Ascending aorta (tissue), 2 donors: Measurements from ENCODE around the gene UNCX. TPM values are rescaled to one million over a fixed set of nuclear protein-coding genes. Genes with fewer than 3 reads are reported as not detected.

Experiments used
- DNase-seq, 2 donors: peaks; one replicate each; pipeline ENCODE4 v3.0.0-alpha.2; 2019; ENCODE audit warnings: low spot score in 2 of 2
- H3K27ac ChIP-seq, 2 donors: fragments of 200-600 bp; sonication (generic); one replicate each; pipeline ENCODE4 v1.5.1; 2016 to 2017; ENCODE audit warnings: mild to moderate bottlenecking in 1 of 2
- H3K27me3 ChIP-seq: fragments of 200-600 bp; sonication (generic); one replicate; pipeline ENCODE4 v1.5.1; 2017
- H3K36me3 ChIP-seq, 2 donors: fragments of 200-600 bp; sonication (generic); one replicate each; pipeline ENCODE4 v1.5.1; 2016
- H3K4me1 ChIP-seq, 2 donors: fragments of 200-600 bp; sonication (generic); one replicate each; pipeline ENCODE4 v1.5.1; 2016 to 2017; ENCODE audit warnings: mild to moderate bottlenecking in 1 of 2
- H3K4me3 ChIP-seq, 2 donors: fragments of 200-600 bp; sonication (generic); one replicate each; pipeline ENCODE4 v1.5.1; 2016 to 2017; ENCODE audit warnings: mild to moderate bottlenecking in 1 of 2
- H3K9me3 ChIP-seq, 2 donors: fragments of 200-600 bp; sonication (generic); one replicate each; pipeline ENCODE4 v1.5.1; 2016
- CTCF ChIP-seq, 3 experiments: fragments of 200-600 bp in 2 of 3; fragments of 450-650 bp in 1 of 3; sonication (generic) in 2 of 3; IDR thresholded peaks; one replicate each; pipeline ENCODE4 v1.5.1; 2016 to 2019; ENCODE audit warnings: antibody characterized with exemption in 3 of 3, mild to moderate bottlenecking in 1 of 3, moderate library complexity in 1 of 3
- intact Hi-C: fragments of 100-400 bp; cut with DNase I; formaldehyde crosslinking; loops from one replicate; pipeline ENCODE4 v1.15.1; 2023
- total RNA-seq: library from RNA; depleted of rRNA; stranded (reverse); fragments of >200 nt; gene quantifications from one replicate; pipeline ENCODE4 v1.1.0, GENCODE V29; 2016

Gene UNCX
- total RNA-seq, 1 donor from 2014 or later, result not detected

GRCh38 chr7:1227071-1227804 lies 5.4 kb upstream of the UNCX start:
- no peak overlapping the region for H3K4me3 ChIP-seq
- DNase-seq, result no peak
- intact Hi-C loops, result no loop called here
- no peaks in the 10 kb centered on the region for H3K9me3 ChIP-seq
- no peak for TF ChIP-seq CTCF (IDR thresholded peaks at IDR 0.05)
- no peak overlapping the region for H3K27ac ChIP-seq
- peaks cover 63% of the 10 kb centered on the region for H3K27me3 ChIP-seq
- H3K36me3 ChIP-seq, result no peaks in the 10 kb centered on the region
- peaks cover 0 to 10% of the 10 kb centered on the region in 2 donors for H3K4me1 ChIP-seq

DNA sequence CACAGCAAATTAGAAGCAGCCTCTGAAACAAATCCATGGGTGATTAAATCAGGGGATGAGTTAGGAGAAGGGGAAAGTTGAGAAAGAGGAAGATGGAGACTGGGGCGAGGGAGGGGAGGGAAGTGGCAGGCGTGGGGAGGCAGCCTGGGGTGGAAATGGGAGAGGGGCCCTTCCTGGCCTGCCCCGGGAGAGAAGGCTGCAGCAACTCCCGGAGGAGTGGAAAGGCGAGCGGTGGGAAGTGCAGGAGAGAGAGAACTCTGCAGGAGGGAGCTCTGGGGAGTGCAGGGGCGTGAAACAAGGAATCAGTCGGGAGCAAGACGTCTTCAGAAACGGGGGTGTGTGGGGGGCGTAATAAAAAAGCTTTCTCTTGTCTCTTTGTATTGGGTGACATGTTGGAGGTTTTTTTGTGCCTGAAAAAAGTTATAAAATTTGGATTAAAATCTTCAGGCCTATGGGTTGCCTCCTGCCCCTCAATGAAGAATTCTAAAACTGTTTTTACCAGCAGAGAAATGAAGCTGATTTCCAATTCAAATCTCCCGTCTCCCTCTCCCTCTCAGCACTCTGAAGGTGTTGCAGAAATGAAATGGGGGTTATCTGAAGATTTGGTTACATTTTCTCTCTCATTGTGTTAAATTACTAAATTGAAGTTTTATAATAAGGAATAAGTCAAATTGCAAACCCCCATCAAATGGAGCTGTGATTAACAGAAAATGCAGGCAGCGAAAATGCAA lies 4.7 kb upstream of the UNCX start:
- Histone ChIP-seq H3K9me3 (no peaks in the 10 kb centered on the region), H3K27ac (no peak overlapping the region), H3K36me3 (no peaks in the 10 kb centered on the region), H3K4me1 (peaks cover 0 to 10% of the 10 kb centered on the region in 2 donors), H3K4me3 (no peak overlapping the region), H3K27me3 (peaks cover 63% of the 10 kb centered on the region)
- no peak for DNase-seq
- TF ChIP-seq CTCF (IDR thresholded peaks at IDR 0.05), result no peak
- intact Hi-C loops, result no loop called here

GRCh38 chr7:1228545-1229201 lies 4.0 kb upstream of the UNCX start:
- no peak for DNase-seq
- peaks cover 67% of the 10 kb centered on the region for H3K27me3 ChIP-seq
- H3K4me1 ChIP-seq, result peaks cover 0 to 10% of the 10 kb centered on the region in 2 donors
- H3K4me3 ChIP-seq, result no peak overlapping the region
- H3K36me3 ChIP-seq, result no peaks in the 10 kb centered on the region
- no peak overlapping the region for H3K27ac ChIP-seq
- no peaks in the 10 kb centered on the region for H3K9me3 ChIP-seq
- no peak for TF ChIP-seq CTCF (IDR thresholded peaks at IDR 0.05)
- intact Hi-C loops, result no loop called here

DNA sequence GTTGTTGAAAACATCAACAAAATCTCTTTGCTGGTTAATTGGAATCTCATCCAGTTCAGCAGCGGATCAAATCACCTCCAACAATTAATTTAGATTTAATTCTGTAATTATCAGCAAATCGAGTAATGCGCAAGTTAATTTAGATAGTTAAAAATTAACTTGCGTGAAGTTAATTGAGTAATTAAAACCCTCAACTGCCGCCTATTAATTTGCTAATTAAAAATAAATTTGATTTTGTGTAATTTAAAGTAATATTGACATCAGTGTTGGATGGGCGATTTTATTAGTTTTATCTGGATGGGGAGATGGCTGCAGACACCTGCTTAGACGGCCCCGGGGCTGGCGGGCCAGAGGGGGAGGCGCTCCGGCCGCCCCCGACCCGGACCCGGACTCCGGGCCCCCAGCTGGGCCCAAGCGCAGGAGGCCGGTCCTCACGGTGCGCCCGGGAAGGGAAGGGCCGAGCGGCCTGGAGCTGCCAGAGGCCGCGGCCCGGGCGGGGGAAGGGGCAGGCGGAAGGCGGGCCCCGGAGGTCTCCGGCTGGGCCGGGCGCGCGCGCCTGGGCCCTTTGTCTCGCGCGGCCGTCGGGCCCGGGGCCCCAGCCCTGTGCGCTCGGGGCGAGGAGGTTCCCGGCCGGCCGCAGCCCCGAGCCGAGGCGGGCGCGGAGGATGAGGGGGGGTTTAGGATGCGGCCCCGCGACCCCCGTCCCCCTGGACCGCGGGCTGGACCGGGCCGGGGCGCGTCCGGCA lies 3.3 kb upstream of the UNCX start:
- peaks cover 68% of the 10 kb centered on the region for H3K27me3 ChIP-seq
- peaks cover 0 to 7% of the 10 kb centered on the region in 2 donors for H3K4me1 ChIP-seq
- DNase-seq, result no peak
- H3K4me3 ChIP-seq, result no peak overlapping the region
- no peak for TF ChIP-seq CTCF (IDR thresholded peaks at IDR 0.05)
- H3K9me3 ChIP-seq, result no peaks in the 10 kb centered on the region
- intact Hi-C loops, result no loop called here
- H3K36me3 ChIP-seq, result no peaks in the 10 kb centered on the region
- H3K27ac ChIP-seq, result no peak overlapping the region

DNA sequence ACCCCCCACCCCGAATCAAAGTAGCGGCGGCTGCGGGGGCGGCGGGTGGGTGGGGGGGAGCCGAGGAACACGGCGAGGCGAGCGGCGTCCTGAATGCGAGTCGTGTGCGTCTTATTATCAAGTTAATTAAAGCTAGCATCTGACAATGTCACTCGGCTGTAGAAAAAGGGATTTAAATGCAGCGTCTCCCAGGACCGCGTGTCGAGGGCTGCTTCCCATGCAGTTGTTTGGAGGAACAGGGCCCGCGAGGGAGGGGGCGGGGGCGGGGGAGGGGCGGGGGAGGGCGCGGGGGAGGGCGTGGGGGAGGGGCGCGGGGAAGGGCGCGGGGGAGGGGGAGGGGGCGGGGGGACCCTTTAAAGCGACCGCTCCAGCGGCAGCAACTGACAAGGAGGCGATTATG lies 2.7 kb upstream of the UNCX start:
- Histone ChIP-seq H3K36me3 (no peaks in the 10 kb centered on the region), H3K4me3 (no peak overlapping the region), H3K4me1 (peaks cover 0 to 7% of the 10 kb centered on the region in 2 donors), H3K9me3 (no peaks in the 10 kb centered on the region), H3K27me3 (peaks cover 71% of the 10 kb centered on the region), H3K27ac (no peak overlapping the region)
- TF ChIP-seq CTCF (IDR thresholded peaks at IDR 0.05), result no peak
- no peak for DNase-seq
- intact Hi-C loops, result no loop called here
